ENCODE data around the gene ENAM. TPM values are rescaled to one million over a fixed set of nuclear protein-coding genes. Genes with fewer than 3 reads are reported as not detected.

Gene ENAM
- total and polyA plus RNA-seq, 2 of the 13 experiments (the other 11 are each of a cell fraction or from before 2014, with no cell fraction given), result not detected

GRCh38 chr4:70594196-70594595, 34.3 kb upstream of the ENAM start:
- DNase-seq (ENCODE audit: low spot score), result no peak
- Histone ChIP-seq H2AFZ (ENCODE audit: low read length) (no peak overlapping the region), H3K4me1 (ENCODE audit: insufficient read depth, low read length) (no peaks in the 10 kb centered on the region), H3K27me3 (ENCODE audit: control insufficient read depth in 1 of 2, insufficient read depth in 2 of 2, low read length in 2 of 2) (no peaks in the 10 kb centered on the region; a peak in 1 of 5 replicates), H3K9me3 (ENCODE audit: low read length) (no peaks in the 10 kb centered on the region), H3K36me3 (replicated peaks in 1 of 2; ENCODE audit: control insufficient read depth in 1 of 2, insufficient read depth in 2 of 2, low read length in 2 of 2) (no peaks in the 10 kb centered on the region), H3K9ac (ENCODE audit: insufficient read depth, low read depth, low read length) (no peak overlapping the region), H4K20me1 (ENCODE audit: insufficient read depth, low read length) (no peaks in the 10 kb centered on the region), H3K4me2 (ENCODE audit: low read depth, low read length) (no peak overlapping the region), H3K4me3 (replicated peaks in 1 of 3; ENCODE audit: insufficient read depth in 1 of 3, low read depth in 2 of 3, low read length in 3 of 3) (no peak overlapping the region), H3K27ac (ENCODE audit: extremely low read length, insufficient read depth, low read length) (no peak overlapping the region), H3K79me2 (ENCODE audit: insufficient read depth, low read length) (no peaks in the 10 kb centered on the region)
- TF ChIP-seq HMGA1 (CRISPR knock-in tag; conservative IDR thresholded peaks at IDR 0.05) (no peak), ZFYVE20 (CRISPR knock-in tag; IDR thresholded peaks at IDR 0.05; ENCODE audit: borderline replicate concordance, low read depth) (no peak), ATRX (CRISPR knock-in tag; IDR thresholded peaks at IDR 0.05; ENCODE audit: borderline replicate concordance) (no peak), ZBTB38 (CRISPR knock-in tag; IDR thresholded peaks at IDR 0.05) (no peak), ZKSCAN5 (CRISPR knock-in tag; IDR thresholded peaks at IDR 0.05) (no peak), YEATS2 (CRISPR knock-in tag; IDR thresholded peaks at IDR 0.05; ENCODE audit: borderline replicate concordance) (no peak), NRL (CRISPR knock-in tag; IDR thresholded peaks at IDR 0.05; ENCODE audit: borderline replicate concordance) (no peak), ZNF672 (CRISPR knock-in tag; IDR thresholded peaks at IDR 0.05) (no peak)
- TF ChIP-seq, protein P1, sequence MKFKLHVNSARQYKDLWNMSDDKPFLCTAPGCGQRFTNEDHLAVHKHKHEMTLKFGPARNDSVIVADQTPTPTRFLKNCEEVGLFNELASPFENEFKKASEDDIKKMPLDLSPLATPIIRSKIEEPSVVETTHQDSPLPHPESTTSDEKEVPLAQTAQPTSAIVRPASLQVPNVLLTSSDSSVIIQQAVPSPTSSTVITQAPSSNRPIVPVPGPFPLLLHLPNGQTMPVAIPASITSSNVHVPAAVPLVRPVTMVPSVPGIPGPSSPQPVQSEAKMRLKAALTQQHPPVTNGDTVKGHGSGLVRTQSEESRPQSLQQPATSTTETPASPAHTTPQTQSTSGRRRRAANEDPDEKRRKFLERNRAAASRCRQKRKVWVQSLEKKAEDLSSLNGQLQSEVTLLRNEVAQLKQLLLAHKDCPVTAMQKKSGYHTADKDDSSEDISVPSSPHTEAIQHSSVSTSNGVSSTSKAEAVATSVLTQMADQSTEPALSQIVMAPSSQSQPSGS (CRISPR knock-in tag; IDR thresholded peaks at IDR 0.05), result no peak
- ChIA-PET POLR2A (no interaction called here), CTCF (ENCODE audit: low intra/inter-chr PET ratio, low total read pairs) (no interaction called here)
- intact Hi-C loops (cut with micrococcal nuclease; ENCODE audit: unreplicated experiment) (no loop called here), in situ Hi-C loops (cut with HindIII; ENCODE audit: extremely low pct_ligation_motif_present, low pct_unique_long_range_greater_than_20kb) (no loop called here)
- FAIRE-seq, result no peak
- ATAC-seq, result no peak
- no TSS peak for BruUV-seq (replicated peaks)
